K562 (cell line): ENCODE results near the gene RORC. TPM values are rescaled to one million over a fixed set of nuclear protein-coding genes. Genes with fewer than 3 reads are reported as not detected.
A peak's percentile ranks its signal among the peaks of the same experiment; 100 is the strongest.

Experiments
- ATAC-seq: fragments of 200-7000 bp; cut with Tn5 transposase; 3 replicates; pipeline ENCODE4 v1.9.1; 2020; ENCODE audit warnings: moderate library complexity
- BruUV-seq: library from RNA; stranded (reverse); fragments of 400-500 nt; replicated peaks from 2 replicates; lab custom pipeline; 2021; lab: Mats Ljungman, UMichigan
- CTCF ChIA-PET: fragments of 300-600 bp; formaldehyde crosslinking; extraction: SDS; loops from one replicate; lab custom pipeline; 2021; ENCODE audit warnings: low intra/inter-chr PET ratio; lab: Yijun Ruan, JAX
- POLR2A ChIA-PET: fragments of 300-600, 350-650 bp; sonication (Branson Sonifier 250); formaldehyde crosslinking; extraction: SDS; loops from one replicate; lab custom pipeline; 2021; ENCODE audit warnings: antibody characterized with exemption, inconsistent platforms; lab: Yijun Ruan, JAX
- DNase-seq, 4 experiments: peaks; one replicate each; pipeline versions ENCODE4 v3.0.0 to v3.0.0-alpha.2; 2011 to 2018; ENCODE audit warnings: low spot score in 3 of 4, mixed read lengths in 3 of 4; ENCODE audit errors: extremely low read depth in 1 of 4
- FAIRE-seq: peaks from 2 replicates; lab custom pipeline; 2011; peaks lifted over from hg19 to GRCh38; lab: Jason Lieb, UNC
- H2AFZ ChIP-seq: 2 replicates; pipeline ENCODE4 v1.6.0; 2011; ENCODE audit warnings: low read depth, low read length, control low read depth, inconsistent platforms
- H3K27ac ChIP-seq: fragments of 200-600 bp; 3 replicates; pipeline ENCODE4 v1.8.0; 2011; ENCODE audit warnings: low read depth, mild to moderate bottlenecking, control low read depth, inconsistent platforms, low read length, moderate library complexity, mixed read lengths; ENCODE audit errors: extremely low read depth
- H3K27me3 ChIP-seq, 2 experiments: fragments of 300-600 bp in 1 of 2; 2 replicates in 1 of 2; 3 replicates in 1 of 2; pipeline versions ENCODE4 v1.6.0 to v1.8.0; 2011; ENCODE audit warnings: inconsistent platforms in 2 of 2, low read length in 2 of 2, mild to moderate bottlenecking in 1 of 2, mixed read lengths in 1 of 2, moderate library complexity in 1 of 2; ENCODE audit not compliant: control insufficient read depth in 2 of 2, insufficient read depth in 2 of 2
- H3K36me3 ChIP-seq: fragments of 300-600 bp; 3 replicates; pipeline ENCODE4 v1.8.0; 2011; ENCODE audit warnings: mild to moderate bottlenecking, low read length, inconsistent platforms; ENCODE audit not compliant: control insufficient read depth, insufficient read depth
- H3K4me1 ChIP-seq, 2 experiments: fragments of 200-600 bp in 1 of 2; replicated peaks in 1 of 2; 2 replicates in 1 of 2; 3 replicates in 1 of 2; pipeline versions ENCODE4 v1.5.1 to v1.8.0; 2011; ENCODE audit warnings: inconsistent platforms in 2 of 2, low read length in 2 of 2, mild to moderate bottlenecking in 1 of 2, mixed read lengths in 1 of 2, moderate library complexity in 1 of 2; ENCODE audit not compliant: control insufficient read depth in 2 of 2, insufficient read depth in 2 of 2
- H3K4me2 ChIP-seq: 2 replicates; pipeline ENCODE4 v1.6.1; 2011; ENCODE audit warnings: low read length, control low read depth, inconsistent platforms, mixed read lengths; ENCODE audit not compliant: insufficient read depth
- H3K4me3 ChIP-seq: fragments of 200-600 bp; sonication (generic), shearing (Covaris generic); 2 replicates; pipeline ENCODE4 v1.5.1; 2016; ENCODE audit warnings: control low read depth, inconsistent platforms
- H3K79me2 ChIP-seq: fragments of 200-600 bp; 3 replicates; pipeline ENCODE4 v1.8.0; 2011; ENCODE audit warnings: low read length, inconsistent platforms; ENCODE audit not compliant: control insufficient read depth, insufficient read depth
- H3K9ac ChIP-seq, 2 experiments: 2 replicates each; pipeline versions ENCODE4 v1.6.0 to v1.6.1; 2011; ENCODE audit warnings: low read depth in 2 of 2, low read length in 2 of 2, control low read depth in 1 of 2, inconsistent platforms in 1 of 2, mild to moderate bottlenecking in 1 of 2, mixed read lengths in 1 of 2; ENCODE audit not compliant: insufficient read depth in 1 of 2
- H3K9me1 ChIP-seq: one replicate; pipeline ENCODE4 v1.6.0; 2011; ENCODE audit warnings: inconsistent platforms, mild to moderate bottlenecking, low read length, moderate library complexity; ENCODE audit not compliant: control insufficient read depth, insufficient read depth
- H3K9me3 ChIP-seq: replicated peaks from 2 replicates; pipeline ENCODE4 v1.5.1; 2011; ENCODE audit warnings: low read depth, low read length, inconsistent platforms; ENCODE audit not compliant: control insufficient read depth, insufficient read depth
- H4K20me1 ChIP-seq: replicated peaks from 2 replicates; pipeline ENCODE4 v1.6.1; 2011; ENCODE audit warnings: low read length, inconsistent platforms, mixed read lengths; ENCODE audit not compliant: control insufficient read depth, insufficient read depth
- PRDM10 ChIP-seq: fragments of 450-650 bp; IDR thresholded peaks from 2 replicates; pipeline ENCODE4 v1.6.1; 2018; ENCODE audit not compliant: partially characterized antibody
- ZBTB33 ChIP-seq: sonication (generic); formaldehyde crosslinking; IDR thresholded peaks from 2 replicates; pipeline ENCODE4 v1.8.1; 2023; ENCODE audit warnings: mild to moderate bottlenecking, missing genetic modification reagents
- WGBS: fragments of 100-300 bp; shearing (Covaris generic); methylation state at CpG from one replicate; pipeline ENCODE4 v1.1.6; 2016; ENCODE audit warnings: low coverage, mixed read lengths; ENCODE audit not compliant: insufficient coverage; ENCODE audit errors: missing lambda C conversion rate; 5-methylcytosine and 5-hydroxymethylcytosine counted together
- in situ Hi-C: fragments of 300-500 bp; cut with MboI; formaldehyde crosslinking; loops from 4 replicates; pipeline ENCODE4 v1.15.0; 2018; ENCODE audit warnings: inconsistent platforms, mixed read lengths
- intact Hi-C: fragments of 100-400 bp; cut with micrococcal nuclease; formaldehyde crosslinking; loops from 2 replicates; pipeline ENCODE4 v1.14.2; 2022
- polyA plus RNA-seq, 8 experiments: library from polyadenylated mRNA; depleted of rRNA in 4 of 8; stranded (reverse) in 5 of 8; unstranded in 3 of 8; fragments of >200 nt; fragmentation: Nextera tagmentation in 2 of 8; fragmentation: Illumina TruSeq in 1 of 8; extraction: Ambion mirVana in 2 of 8; extraction: Trizol in 1 of 8; gene quantifications; 2 replicates each; pipeline versions ENCODE4 v1.2.1 to v1.2.3, GENCODE V29; 2011 to 2014; ENCODE audit warnings: inconsistent platforms in 1 of 8, missing spikeins in 1 of 8
- total RNA-seq, 7 experiments: library from RNA; depleted of rRNA in 6 of 7; stranded (reverse); fragments of >200 nt in 6 of 7; fragmentation: Illumina TruSeq in 2 of 7; extraction: Trizol in 2 of 7; gene quantifications; 2 replicates each; pipeline versions ENCODE4 v1.2.1 to v1.2.3, GENCODE V29; 2011 to 2021; ENCODE audit warnings: low replicate concordance in 1 of 7

RORC gene
- total and polyA plus RNA-seq, 9 of the 15 experiments (the other 6 are each of a cell fraction or from before 2014, with no cell fraction given): not detected

GRCh38 chr1:151839457-151840403 is 8.1 kb upstream of the RORC start, which contains the start of gene C2CD4D:
TSS of gene C2CD4D (minus strand) at chr1:151839820. CDS start at chr1:151838989, 831 bp downstream.
- CTCF ChIA-PET: no interaction called here

More at GRCh38 chr1:151839457-151840403, 8.1 kb upstream of the RORC start, which contains the start of gene C2CD4D:
- peaks cover 0 to 13% of the 10 kb centered on the region in 2 experiments; a peak in 2 of 5 replicates for H3K4me1 ChIP-seq
- H3K79me2 ChIP-seq: no peaks in the 10 kb centered on the region
- no peaks in the 10 kb centered on the region for H4K20me1 ChIP-seq
- BruUV-seq: no TSS peak
- POLR2A ChIA-PET: no interaction called here
- FAIRE-seq (no peak), ATAC-seq (no peak), DNase-seq (peak in 2 of 4 experiments; percentile 31 to 39)
- H3K9ac ChIP-seq: peak within 1 kb of the TSS in 1 of 2 experiments; percentile 57; a peak in 1 of 4 replicates
- TF ChIP-seq ZBTB33 (CRISPR knock-in tag) (peak; percentile 37; the same call in 1 of the 2 replicates), PRDM10 (no peak)
- no peak within 1 kb of the TSS for H2AFZ ChIP-seq
- no peaks in the 10 kb centered on the region for H3K9me1 ChIP-seq
- whole genome bisulfite sequencing: 17% methylated on average over 27 of the region's 47 CpGs
- H3K36me3 ChIP-seq: no peaks in the 10 kb centered on the region
- in situ Hi-C loops (no loop called here), intact Hi-C loops (loop anchor here (5.0 kb wide), 2 partner anchors 247 to 537 kb away; no protein-coding TSS in a partner anchor)
- no peaks in the 10 kb centered on the region for H3K9me3 ChIP-seq
- no peak within 1 kb of the TSS for H3K4me3 ChIP-seq
- H3K27me3 ChIP-seq: peaks cover 4 to 12% of the 10 kb centered on the region in 2 experiments; a peak in 3 of 5 replicates
- no peak within 1 kb of the TSS; the same call in 1 of the 2 replicates for H3K4me2 ChIP-seq
- H3K27ac ChIP-seq: no peak within 1 kb of the TSS
